ENCODE data around the gene TMEM163. TPM values are rescaled to one million over a fixed set of nuclear protein-coding genes. Genes with fewer than 3 reads are reported as not detected.

Gene TMEM163
- total and polyA plus RNA-seq, 2 of the 13 experiments (the other 11 are each of a cell fraction or from before 2014, with no cell fraction given): 0.05 TPM; not detected in 1

- H3K4me1 ChIP-seq (ENCODE audit: insufficient read depth, low read length): peaks cover 20% of the 10 kb centered on the region
- CTCF ChIA-PET (ENCODE audit: low intra/inter-chr PET ratio, low total read pairs): no interaction called here
- H3K79me2 ChIP-seq (ENCODE audit: insufficient read depth, low read length): no peaks in the 10 kb centered on the region
- POLR2A ChIA-PET: no interaction called here
- no peak overlapping the region for H3K9ac ChIP-seq (ENCODE audit: insufficient read depth, low read depth, low read length)
- H3K27me3 ChIP-seq (ENCODE audit: control insufficient read depth in 1 of 2, insufficient read depth in 2 of 2, low read length in 2 of 2): no peaks in the 10 kb centered on the region
- DNase-seq (ENCODE audit: low spot score) (no peak), ATAC-seq (no peak), FAIRE-seq (no peak)
- no peak overlapping the region for H3K4me3 ChIP-seq (replicated peaks in 1 of 3; ENCODE audit: insufficient read depth in 1 of 3, low read depth in 2 of 3, low read length in 3 of 3)
- no TSS peak for BruUV-seq (replicated peaks)
- intact Hi-C loops (cut with micrococcal nuclease; ENCODE audit: unreplicated experiment): loop anchor here (10.0 kb wide), 1 partner anchor 239 kb away; no protein-coding TSS in a partner anchor
- no peaks in the 10 kb centered on the region for H4K20me1 ChIP-seq (ENCODE audit: insufficient read depth, low read length)
- H2AFZ ChIP-seq (ENCODE audit: low read length): no peak overlapping the region
- TF ChIP-seq ZNF597 (CRISPR knock-in tag; IDR thresholded peaks at IDR 0.05) (no peak), MYC (CRISPR knock-in tag; IDR thresholded peaks at IDR 0.05; ENCODE audit: borderline replicate concordance) (no peak), ZKSCAN8 (CRISPR knock-in tag; IDR thresholded peaks at IDR 0.05; ENCODE audit: borderline replicate concordance) (no peak), PCBP2 (optimal IDR thresholded peaks at IDR 0.05; ENCODE audit: low read depth, low read length, poor library complexity, severe bottlenecking) (no peak), ZNF816 (CRISPR knock-in tag; IDR thresholded peaks at IDR 0.05; ENCODE audit: borderline replicate concordance) (no peak), NFIB (CRISPR knock-in tag; IDR thresholded peaks at IDR 0.05; ENCODE audit: borderline replicate concordance) (no peak), ZNF580 (CRISPR knock-in tag; IDR thresholded peaks at IDR 0.05; ENCODE audit: borderline replicate concordance, low read depth) (no peak), HNRNPH1 (optimal IDR thresholded peaks at IDR 0.05; ENCODE audit: low read depth, low read length) (no peak), ZFP90 (CRISPR knock-in tag; IDR thresholded peaks at IDR 0.05; ENCODE audit: borderline replicate concordance) (no peak), ZBTB39 (CRISPR knock-in tag; IDR thresholded peaks at IDR 0.05) (no peak), ADNP (CRISPR knock-in tag; IDR thresholded peaks at IDR 0.05) (no peak), ATF5 (CRISPR knock-in tag; IDR thresholded peaks at IDR 0.05; ENCODE audit: low read depth) (no peak), CCDC6 (CRISPR knock-in tag; IDR thresholded peaks at IDR 0.05) (no peak), CREM (IDR thresholded peaks at IDR 0.05) (no peak), CREM (CRISPR knock-in tag; IDR thresholded peaks at IDR 0.05) (no peak)
- in situ Hi-C loops (cut with HindIII; ENCODE audit: extremely low pct_ligation_motif_present, low pct_unique_long_range_greater_than_20kb): no loop called here
- H3K4me2 ChIP-seq (ENCODE audit: low read depth, low read length): no peak overlapping the region
- 3% methylated on average over 1 of the region's 1 CpG for WGBS (ENCODE audit: low lambda C conversion rate)
- H3K27ac ChIP-seq (ENCODE audit: extremely low read length, insufficient read depth, low read length): no peak overlapping the region
- no peaks in the 10 kb centered on the region for H3K36me3 ChIP-seq (replicated peaks in 1 of 2; ENCODE audit: control insufficient read depth in 1 of 2, insufficient read depth in 2 of 2, low read length in 2 of 2)
- H3K9me3 ChIP-seq (ENCODE audit: low read length): no peaks in the 10 kb centered on the region
These were observed 15.4 kb downstream of the TMEM163 start for GRCh38 chr2:134703426-134703825.

All from HepG2 (cell line).